HG03108 (cell line): ENCODE results near the gene DAPK1.

Experiments used
- ATAC-seq: cut with Tn5 transposase; IDR thresholded peaks from one replicate; pipeline ENCODE4 v1.9.1; 2021; ENCODE audit warnings: moderate library complexity; ENCODE audit not compliant: unreplicated experiment

The DAPK1 gene

GRCh38 chr9:87587864-87588263 is 90.2 kb downstream of the DAPK1 start:
- ATAC-seq = no peak

- no peak for ATAC-seq
These were observed 90.7 kb downstream of the DAPK1 start for GRCh38 chr9:87588339-87588738.

GRCh38 chr9:87590996-87591395 is 93.3 kb downstream of the DAPK1 start:
- ATAC-seq = no peak

GRCh38 chr9:87592554-87593358 is 95.1 kb downstream of the DAPK1 start:
- ATAC-seq = no peak

- no peak for ATAC-seq
These were observed 95.8 kb downstream of the DAPK1 start for GRCh38 chr9:87593359-87593980.

- ATAC-seq = no peak
These were observed 96.5 kb downstream of the DAPK1 start for GRCh38 chr9:87594194-87594593.

- ATAC-seq = no peak
These were observed 97.0 kb downstream of the DAPK1 start for GRCh38 chr9:87594662-87595061.

- no peak for ATAC-seq
These were observed 97.9 kb downstream of the DAPK1 start for GRCh38 chr9:87595610-87596009.

- ATAC-seq = no peak
These were observed 99.2 kb downstream of the DAPK1 start for GRCh38 chr9:87596862-87597261.

GRCh38 chr9:87597710-87598443 is 100.2 kb downstream of the DAPK1 start:
- no peak for ATAC-seq

- ATAC-seq = no peak
These were observed 102.4 kb downstream of the DAPK1 start for GRCh38 chr9:87599901-87600610.

- ATAC-seq = no peak
These were observed 103.5 kb downstream of the DAPK1 start for GRCh38 chr9:87601176-87601575.

- ATAC-seq = no peak
These were observed 103.9 kb downstream of the DAPK1 start for GRCh38 chr9:87601595-87601994.

- no peak for ATAC-seq
These were observed 105.4 kb downstream of the DAPK1 start for GRCh38 chr9:87602933-87603643.

GRCh38 chr9:87603854-87604490 is 106.3 kb downstream of the DAPK1 start:
- no peak for ATAC-seq

GRCh38 chr9:87604886-87605588 is 107.4 kb downstream of the DAPK1 start:
- no peak for ATAC-seq

- ATAC-seq = no peak
These were observed 108.0 kb downstream of the DAPK1 start for GRCh38 chr9:87605676-87606075.

- no peak for ATAC-seq
These were observed 109.3 kb downstream of the DAPK1 start for GRCh38 chr9:87606841-87607521.

GRCh38 chr9:87607859-87608258 is 110.2 kb downstream of the DAPK1 start:
- no peak for ATAC-seq
